ENCODE results near the gene NR2C1.

- TF ChIP-seq POLR2AphosphoS5 (IDR thresholded peaks at IDR 0.05; ENCODE audit: borderline replicate concordance, low read depth, low read length): no peak
- TF ChIP-seq EZH2 (IDR thresholded peaks at IDR 0.05): no peak
- TF ChIP-seq FOXP2 (optimal IDR thresholded peaks at IDR 0.05; ENCODE audit: control extremely low read depth, extremely low read length, insufficient read depth): no peak
Observed at GRCh38 chr12:94979941-94980340, 93.5 kb downstream of the NR2C1 start.

Data from SK-N-MC (cell line).